ENCODE data around the gene DENND2A.
"Not testable (repeated sequence)": the region's sequence is repeated elsewhere in the genome, so short reads cannot be mapped to it uniquely, and the experiment has no call there.

Gene DENND2A

DNA sequence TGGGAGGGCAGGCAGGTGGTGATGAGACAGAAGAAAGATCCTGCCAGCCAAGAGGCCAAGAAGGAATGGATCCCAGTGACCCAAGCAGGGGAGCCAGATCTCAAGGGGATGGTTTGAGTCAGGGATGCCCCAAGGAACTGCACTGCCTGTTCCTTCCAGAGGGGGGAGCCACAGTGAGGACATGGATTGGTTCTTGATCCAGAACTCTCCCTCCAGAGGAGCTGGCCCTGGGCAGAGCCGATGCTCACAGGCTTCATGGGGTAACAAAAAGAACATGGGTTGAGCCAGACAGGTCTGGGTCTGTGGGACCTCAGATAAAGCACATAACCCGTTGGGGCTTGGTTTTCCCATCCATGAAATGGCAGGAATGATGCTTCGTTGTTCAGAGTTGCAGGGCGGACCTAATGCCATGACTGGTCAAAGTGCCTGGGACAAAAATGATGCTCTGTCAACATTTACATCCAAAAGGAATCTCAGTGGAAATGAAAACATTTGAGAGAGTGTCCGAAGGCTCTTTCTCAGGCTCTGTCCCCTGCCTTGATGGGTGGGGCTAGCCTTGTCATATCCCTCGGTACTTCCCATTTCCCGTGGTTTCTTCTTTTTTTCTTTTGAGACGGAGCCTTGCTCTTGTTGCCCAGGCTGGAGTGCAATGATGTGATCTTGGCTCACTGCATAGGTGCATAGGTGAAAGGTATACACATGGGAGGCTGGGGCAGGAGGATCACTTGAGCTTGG is 4.7 kb upstream of the DENND2A start:
- DNase-seq = no peak

DNA sequence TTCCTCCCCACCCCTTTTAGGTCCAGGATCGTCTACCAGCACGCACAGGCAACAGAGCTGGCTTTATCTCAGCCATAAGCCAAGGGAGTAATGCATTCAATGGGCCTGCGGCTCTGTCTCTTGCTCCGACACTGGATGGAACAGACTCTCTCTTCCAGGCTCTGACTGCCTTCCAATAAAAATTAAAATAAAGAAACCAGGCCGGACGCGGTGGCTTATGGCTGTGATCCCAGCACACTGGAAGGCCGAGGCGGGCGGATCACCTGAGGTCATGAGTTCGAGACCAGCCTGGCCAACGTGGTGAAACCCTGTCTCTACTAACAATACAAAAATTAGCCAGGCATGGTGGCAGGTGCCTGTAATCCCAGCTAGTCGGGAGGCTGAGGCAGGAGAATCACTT is 4.1 kb upstream of the DENND2A start:
- DNase-seq = not testable (repeated sequence)

DNA sequence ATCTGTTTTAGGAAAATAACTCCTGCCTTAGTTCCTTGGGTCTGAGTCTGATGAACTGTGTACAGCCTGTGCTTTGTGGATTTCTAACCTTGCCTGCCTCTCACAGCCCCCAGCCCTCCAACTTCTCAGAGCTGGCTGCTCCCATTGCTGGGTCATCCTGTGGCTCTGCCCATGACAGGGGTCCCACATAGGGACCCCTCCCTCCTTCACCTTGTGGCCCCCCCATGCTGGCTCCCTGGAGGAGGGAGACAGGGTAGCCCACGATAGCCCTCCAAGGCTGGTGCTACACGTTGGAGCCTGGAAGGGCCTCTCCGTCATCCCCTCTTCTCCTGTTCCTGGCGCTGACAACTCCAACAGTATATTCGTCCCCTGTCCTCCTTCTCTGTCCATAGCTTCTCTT is 2.8 kb upstream of the DENND2A start:
- DNase-seq = no peak

DNA sequence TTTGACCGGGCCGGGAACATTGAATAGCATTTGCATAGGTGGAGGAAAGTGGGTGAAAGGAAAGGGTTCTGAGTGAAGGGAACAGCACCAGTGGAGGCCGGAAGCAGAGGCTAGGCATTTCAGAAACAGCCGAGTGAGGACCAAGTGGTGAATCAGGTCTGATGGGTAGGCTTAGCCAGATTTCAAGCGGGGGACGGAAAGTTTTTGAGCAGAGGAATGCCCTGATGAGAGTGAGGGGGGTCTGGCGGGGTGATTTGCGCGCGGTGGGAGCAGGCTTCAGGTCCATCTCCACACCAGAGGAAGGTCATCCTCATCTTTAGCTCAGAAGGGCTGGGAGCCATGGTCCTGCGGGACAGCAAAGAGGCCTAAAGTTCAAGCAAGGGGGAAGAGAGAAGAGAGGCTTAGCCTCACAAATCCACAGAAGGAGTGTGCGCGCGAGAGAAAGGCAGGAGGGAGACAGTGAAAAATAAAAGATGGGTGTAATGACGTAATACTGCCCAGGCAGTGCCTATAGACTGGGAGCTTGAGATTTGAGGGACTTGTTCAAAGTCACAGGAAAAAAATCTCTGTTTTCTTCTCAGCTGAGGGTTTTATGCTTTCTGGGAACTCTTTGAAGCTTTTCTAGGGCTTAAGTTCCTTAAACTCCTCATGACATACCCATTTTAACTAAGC is 1.0 kb upstream of the DENND2A start:
- no peak for DNase-seq

DNA sequence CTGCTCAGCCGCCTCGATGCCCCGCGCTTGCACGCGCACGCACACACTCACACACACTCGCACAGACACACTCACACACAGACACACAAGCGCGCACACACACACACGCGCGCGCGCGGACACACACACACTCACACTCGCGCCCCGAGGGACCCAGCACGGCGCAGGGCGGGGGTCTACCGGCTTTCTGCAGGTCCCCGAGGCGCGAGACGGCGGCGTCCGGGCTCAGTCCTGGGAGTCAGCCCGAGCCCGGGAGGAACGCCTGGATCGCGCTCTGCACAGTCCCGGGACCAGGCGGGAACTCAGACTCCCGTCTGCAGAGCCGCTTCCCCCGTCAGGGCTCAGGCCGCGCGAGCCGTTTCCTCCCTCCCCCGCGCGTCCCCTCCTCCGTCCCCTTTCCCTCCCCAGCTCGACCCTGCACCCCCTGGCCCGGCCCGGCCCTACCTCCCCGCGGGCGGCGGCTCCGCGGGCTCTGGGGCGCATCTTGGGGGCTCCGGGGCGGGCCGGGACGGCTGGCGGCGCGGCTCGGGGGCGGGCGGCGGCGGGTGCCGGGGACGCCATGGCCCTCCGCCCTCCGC is 464 bp downstream of the DENND2A start:
- DNase-seq = no peak

DNA sequence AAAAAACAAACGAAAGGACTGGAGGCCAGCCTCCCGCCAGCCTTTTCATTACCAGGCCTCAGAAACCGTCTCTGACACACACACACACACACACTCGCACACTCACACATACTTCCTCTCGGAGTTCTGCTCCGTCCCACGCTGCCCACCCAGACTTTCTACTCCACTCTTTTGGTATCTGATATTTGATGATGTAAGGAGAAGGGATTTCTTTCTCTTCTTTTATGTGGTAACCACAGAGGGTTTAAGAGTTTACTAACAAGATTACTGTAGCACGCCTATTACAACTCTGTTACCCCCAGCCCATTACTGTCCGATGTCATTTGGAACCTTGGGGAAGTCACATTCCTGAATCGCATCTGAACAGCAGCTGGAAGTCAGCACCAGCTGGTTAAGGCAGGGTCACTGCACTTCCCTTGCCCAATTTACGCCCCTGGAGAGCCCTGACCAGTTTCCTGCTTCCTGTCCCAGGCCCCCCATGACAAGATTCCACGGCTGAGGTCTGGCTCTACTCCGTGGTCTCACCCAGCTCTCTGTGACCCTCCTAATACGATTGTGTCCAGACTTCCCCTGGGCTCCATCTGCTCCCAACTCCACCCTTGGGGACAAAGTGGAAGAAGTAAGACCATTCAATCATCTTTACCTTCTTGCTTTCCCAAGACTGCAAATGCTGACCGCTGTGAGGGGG is 1.1 kb downstream of the DENND2A start:
- no peak for DNase-seq

DNA sequence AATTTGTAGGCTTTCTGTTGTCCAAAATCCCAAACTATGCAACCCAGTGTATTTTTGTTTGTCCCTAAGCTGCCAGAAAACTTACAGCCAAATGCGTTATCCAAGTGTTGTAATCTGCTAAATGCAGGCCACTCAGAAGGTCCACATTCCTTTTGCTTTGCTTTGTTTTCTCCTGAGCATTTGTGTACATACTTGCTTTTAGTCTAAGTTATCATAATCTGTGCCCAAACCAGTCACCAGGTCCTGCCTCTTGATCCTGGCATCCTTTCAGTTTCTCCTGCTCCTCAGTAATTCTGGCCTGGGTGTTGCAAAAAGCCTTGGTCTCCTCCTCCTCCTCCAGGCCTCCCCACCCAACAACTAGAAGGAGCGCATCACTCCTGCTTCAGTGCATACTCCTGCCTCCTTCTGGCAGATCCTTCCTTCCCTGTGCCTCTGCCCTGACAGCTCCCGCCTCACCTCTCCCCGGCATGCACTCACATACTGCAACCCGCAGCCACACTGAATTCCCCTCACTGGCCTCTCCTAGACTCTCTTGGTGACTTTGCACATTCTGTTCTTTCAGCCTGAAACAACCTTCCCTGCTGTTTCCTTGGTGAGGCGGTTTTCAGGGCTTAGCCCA is 2.3 kb downstream of the DENND2A start:
- no peak for DNase-seq

DNA sequence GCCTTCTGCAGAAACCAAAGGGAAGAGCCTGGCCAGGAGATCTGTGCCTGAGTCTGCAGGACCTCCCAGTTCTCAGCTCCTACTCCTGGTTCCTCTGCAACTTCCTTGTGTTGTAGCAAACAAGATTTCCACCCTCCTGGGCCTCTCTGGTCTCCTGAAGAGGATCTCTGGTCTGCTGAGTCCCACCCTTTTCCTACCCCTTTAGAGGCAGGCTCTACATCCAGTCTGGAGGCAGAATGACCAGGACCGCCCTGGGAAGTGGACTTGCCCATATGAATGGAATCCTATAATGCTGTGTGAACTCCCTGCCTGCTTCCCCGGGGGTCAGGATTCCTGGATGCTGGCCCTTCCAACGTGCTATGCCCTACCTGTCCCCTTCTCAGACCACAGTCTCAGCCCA is 3.2 kb downstream of the DENND2A start:
- DNase-seq = no peak

DNA sequence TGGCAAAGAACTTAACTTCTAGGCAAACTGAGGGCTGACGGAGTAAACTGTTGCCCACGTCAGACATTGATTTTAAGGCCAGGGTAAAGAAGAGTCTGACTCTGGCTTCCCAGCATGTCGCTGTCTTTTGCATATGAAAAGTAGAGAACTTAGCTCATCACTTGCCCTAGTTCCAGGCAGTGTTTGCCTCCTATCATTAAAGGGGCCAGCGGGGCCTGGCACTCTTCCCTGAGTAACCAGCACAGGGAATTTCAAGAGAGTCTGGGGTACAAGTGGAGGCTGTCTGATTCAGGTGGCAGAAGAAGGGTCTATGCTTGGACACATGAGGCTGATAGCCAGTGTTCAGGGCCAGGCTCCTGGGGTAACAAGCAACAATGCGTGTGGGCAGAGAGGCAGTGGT is 4.8 kb downstream of the DENND2A start:
- no peak for DNase-seq

DNA sequence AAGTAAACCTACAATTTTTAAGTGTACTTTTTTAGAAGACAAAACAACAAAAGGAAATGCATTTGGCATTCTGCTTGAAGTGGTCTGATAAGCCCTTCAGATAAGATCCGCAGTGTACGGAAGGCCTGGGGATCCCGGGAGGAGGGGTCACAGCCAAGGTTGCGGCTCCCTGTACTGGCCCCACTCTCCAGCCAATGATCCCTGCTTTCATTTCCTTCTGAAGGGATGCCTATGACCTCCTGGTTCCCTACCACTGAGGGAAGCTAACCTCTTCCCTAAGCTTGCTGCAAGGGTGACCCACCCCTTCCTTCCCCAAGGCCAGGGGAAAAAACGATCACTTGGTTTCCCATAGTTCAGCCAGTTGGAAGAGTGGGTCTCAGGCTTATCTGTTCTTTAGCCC is 5.3 kb downstream of the DENND2A start:
- no peak for DNase-seq

DNA sequence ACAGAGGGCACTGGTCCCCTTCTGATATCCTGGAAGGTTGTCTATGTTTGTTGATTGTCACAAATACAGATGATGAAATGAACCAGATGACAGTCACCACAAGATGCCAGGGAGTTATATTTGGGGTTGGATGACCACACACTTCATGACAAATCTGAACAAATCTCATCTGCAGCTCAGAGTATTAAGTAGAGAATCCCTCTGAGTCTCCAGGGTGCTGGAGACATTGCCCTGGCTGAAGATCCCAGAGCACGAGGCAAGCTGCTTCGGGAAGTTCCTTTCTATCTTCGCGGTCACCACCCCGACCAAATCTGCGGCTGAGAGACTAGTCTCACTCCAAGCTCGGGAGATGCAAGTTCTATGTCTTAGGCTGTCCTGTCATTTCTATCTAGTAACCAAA is 9.0 kb downstream of the DENND2A start:
- DNase-seq = no peak

DNA sequence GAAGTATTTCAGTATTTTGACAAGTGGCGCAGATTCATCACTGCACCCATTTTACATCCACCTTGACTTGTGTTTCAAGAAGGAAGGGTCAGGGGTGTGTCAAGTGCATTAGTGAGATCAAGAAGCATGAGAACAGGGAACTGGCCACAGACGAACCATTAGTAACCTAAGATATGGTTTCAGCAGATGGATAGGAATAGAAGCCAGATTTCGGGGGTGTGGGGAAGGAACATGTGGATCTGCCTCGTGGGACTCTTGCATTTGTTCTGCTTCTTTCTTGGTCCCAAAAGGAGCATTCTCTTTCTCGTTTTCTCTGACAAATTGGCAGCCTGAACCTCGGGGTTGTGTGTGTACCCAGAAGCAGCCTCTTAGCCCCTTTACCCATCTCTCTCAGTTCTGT is 9.6 kb downstream of the DENND2A start:
- DNase-seq = no peak

DNA sequence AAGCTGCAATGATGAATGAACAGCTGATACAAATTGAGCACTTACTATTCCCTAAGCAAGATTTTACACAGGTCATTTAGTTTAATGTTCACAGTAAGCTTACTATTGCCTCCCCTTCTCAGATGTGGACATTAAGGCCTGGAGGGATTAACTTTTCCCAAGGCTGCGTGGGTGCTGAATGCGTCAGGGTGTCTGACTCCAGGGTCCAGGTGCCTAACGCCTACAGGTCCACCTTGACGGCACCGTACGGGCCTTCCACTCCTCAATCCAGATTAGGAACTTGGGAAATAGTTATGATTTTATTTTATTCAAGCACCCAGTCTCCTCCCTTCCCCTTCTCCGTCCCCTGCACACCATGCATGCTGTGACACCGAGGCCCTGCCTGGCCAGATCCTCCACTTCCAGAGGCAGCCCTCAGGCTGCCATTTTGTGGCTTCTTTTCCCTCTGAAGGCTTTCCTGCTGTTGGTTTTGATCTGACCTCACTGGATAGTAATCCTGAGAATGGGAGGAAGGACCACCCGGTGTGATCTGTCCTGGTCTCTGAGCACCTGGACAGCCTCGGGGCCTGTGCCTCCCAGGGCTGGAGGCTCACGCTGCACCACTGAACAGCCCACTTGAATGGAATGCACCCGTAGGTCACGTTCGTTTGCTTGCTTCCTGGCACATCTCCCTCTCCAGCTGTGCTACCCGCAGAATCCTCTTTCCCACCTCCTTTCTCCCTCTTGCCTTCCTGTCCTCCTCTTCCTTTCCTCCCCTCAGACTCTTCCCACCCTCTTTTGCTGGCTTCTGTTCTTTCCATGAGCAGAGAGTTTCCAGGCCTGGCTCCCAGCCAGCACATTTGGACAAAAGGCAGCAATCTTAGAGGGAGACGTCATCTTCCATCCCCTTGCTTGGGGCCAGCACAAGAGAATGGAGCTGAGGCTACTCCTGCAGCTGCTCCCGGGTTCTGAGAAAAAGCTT is 14.4 kb downstream of the DENND2A start:
- no peak for DNase-seq

DNA sequence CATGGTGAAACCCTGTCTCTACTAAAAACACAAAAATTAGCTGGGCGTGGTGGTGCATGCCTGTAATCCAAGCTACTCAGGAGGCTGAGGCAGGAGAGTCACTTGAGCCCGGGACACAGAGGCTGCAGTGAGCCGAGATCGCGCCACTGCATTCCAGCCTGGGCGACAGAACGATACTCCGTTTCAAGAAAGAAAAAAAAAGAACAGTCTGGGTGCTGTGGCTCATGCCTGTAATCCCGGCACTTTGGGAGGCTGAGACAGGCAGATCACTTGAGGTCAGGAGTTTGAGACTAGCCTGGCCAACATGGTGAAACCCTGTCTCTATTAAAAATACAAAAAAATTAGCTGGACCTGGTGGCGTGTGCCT is 15.4 kb downstream of the DENND2A start:
- DNase-seq = not testable (repeated sequence)

DNA sequence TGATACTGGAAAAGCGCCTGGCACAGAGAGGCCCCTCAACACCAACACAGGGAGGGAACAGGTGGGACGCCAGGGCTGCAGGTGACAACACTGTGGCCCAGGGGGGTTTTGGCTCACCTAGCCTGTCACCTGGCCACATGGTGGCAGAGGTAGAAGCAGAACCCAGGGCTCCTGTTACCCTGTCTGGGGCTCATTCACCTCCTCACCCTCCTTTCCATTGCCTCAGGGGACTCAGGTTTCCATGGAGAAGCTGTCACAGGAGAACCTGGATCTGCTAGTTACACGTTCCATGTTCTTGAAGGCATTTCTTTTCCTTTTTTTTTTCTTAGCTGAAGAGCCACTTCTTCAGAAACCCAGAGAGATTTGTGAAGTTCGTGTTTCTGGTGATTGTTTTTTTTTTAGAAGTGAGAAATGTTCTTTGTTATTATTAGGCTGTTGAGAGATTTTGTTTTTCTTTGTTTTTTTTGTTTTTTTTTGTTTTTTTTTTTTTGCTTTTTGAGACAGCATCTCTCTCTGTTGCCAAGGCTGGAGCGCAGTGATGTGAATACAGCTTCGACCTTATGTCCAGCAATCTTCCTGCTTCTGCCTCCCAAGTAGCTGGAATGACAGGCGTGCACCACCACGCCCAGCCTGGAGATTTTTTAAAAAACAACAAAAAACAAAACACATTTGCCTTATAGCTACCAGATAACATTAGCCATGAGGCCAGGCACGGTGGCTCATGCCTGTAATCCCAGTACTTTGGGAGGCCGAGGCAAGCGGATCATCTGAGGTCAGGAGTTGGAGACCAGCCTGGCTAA is 16.0 kb downstream of the DENND2A start:
- DNase-seq = no peak

DNA sequence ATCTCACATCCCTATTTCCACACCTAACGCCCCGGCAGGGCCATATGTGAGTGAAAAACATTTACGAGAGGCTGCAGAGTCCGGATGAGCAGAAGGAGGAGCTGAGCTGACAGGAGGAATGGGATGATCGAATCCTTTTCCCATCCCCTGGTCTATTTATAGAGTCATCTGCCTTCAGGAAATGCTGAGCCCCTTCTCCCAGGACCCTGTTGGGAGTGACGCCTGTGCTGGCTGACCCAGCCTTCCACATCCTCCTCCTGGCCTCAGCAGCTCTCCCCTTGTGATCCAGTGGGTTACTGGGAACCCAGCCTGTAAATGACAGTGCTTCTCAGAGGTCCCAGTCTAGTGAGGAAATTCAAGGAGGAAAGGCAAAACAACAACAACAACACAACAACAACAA is 16.6 kb downstream of the DENND2A start:
- no peak for DNase-seq

DNA sequence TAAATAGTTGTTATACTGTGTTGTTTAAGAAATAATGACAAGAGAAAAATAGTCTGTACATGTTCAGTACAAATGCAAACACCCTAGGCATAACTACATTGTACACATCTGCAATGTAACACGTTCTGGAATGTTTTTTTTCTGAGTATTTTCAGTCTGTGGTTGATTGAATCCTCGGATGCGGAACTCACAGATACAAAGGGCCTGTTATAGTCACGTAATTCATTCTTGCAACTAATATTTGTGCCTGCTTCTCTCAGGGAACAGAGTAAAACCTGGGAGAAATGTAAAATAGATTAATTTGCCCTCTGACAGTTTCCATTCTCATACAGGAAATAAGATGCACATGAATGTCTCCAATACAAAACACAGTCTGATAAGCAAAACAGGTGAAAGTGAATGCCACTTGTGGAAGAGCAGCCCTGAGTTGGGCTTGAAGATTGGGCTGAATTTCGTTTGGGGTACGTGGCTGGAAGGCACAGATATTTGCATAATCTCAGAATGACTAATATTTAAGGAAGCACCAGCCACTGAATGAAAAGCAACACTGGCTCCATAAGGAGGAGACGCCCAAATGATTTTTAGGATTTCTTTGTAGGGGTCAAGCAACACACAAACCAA is 19.1 kb downstream of the DENND2A start:
- no peak for DNase-seq

DNA sequence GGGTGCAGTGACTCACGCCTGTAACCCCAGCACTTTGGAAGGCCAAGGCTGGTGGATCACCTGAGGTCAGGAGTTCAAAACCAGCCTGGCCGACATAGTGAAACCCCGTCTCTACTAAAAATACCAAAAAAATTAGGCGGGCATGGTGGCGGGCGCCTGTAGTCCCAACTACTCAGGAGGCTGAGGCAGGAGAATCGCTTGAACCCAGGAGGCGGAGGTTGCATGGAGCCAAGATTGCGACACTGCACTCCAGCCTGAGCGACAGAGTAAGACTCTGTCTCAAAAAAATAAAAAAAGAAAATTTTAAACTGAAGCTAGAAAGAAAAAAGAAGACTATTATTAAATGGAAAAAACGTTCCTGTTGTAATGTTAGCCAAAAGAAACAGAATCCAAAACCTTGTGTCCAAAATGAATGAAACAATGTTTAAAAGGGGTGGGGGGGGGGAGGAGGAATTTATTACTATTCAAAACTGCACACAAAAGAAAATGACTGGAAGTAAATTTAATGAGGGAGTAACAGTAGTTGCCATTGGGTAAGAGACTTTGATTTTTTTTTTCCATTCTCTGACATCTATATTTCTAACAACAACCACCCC is 20.6 kb downstream of the DENND2A start:
- DNase-seq = not testable (repeated sequence)

DNA sequence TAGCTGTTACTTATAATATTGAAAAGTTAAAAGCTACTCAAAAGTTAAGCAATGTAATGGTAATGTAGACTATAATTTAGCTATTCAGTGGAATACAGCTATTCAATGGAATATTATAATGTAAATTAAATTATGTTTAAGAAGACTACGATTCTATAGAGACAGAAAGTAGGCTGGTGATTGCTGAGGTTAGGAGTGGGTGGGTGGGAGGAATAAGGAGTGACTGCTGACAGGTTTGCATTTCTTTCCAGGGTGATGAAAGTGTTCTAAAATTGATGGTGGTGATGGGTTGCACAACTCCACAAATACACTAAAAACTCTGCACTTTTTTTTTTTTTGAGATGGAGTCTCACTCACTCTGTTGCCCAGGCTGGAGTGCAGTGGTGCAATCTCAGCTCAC is 21.4 kb downstream of the DENND2A start:
- no peak for DNase-seq

DNA sequence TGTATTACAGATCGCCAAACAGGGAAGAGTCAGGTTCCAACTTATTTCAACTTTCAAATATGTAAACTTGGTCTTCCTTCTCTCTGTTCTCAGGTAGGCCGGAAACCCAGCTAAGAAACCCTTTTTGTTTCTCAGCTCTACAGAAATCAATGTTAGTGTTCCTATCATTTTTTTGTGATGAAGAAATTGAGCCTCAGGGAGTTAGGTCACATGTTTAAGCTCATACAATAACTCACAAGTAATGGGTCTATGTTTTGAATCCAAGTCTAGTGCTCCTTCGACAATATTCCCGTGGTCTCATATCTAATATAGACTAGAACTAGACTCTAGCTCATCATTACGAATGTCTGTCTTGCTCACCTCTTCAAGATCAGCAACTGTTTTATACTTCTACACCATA is 22.3 kb downstream of the DENND2A start:
- no peak for DNase-seq

DNA sequence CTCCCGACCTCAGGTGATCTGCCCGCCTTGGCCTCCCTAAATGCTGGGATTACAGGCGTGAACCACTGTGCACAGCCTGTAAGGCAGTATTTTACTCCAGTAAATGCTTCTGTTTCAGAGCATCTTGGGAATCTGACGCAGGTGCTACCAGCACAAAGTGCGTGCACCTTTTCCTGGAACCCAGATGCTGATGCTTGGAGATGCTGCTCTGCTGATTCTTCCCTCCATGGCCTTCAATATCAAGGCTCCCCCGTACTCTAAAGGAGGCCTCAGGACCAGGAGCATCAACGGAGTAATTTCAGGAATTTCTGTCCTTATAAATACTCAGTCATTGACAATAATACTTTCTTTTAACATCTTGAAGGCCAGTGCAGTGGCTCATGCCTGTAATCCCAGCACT is 23.5 kb downstream of the DENND2A start:
- DNase-seq = no peak

Measured in NCI-H2081 treated with DMSO at 0.1 percent for 48 hours (cell line).